Measurements from ENCODE around the gene XPO6.
"Not testable (repeated sequence)": the region's sequence is repeated elsewhere in the genome, so short reads cannot be mapped to it uniquely, and the experiment has no call there.

XPO6 gene

GRCh38 chr16:28149011-28149888 lies 62.5 kb downstream of the XPO6 start:
- FAIRE-seq, result no peak

- no peak for FAIRE-seq
These were observed 65.2 kb downstream of the XPO6 start for GRCh38 chr16:28146536-28146935.

GRCh38 chr16:28145796-28146195 lies 66.0 kb downstream of the XPO6 start:
- FAIRE-seq, result no peak

GRCh38 chr16:28140788-28141618 lies 70.8 kb downstream of the XPO6 start:
- no peak for FAIRE-seq

- no peak for FAIRE-seq
These were observed 72.2 kb downstream of the XPO6 start for GRCh38 chr16:28139530-28139929.

GRCh38 chr16:28136751-28137434 lies 74.9 kb downstream of the XPO6 start:
- FAIRE-seq, result no peak

GRCh38 chr16:28133666-28134065 lies 78.1 kb downstream of the XPO6 start:
- FAIRE-seq, result no peak

- no peak for FAIRE-seq
These were observed 79.9 kb downstream of the XPO6 start for GRCh38 chr16:28131743-28132393.

- FAIRE-seq, result no peak
These were observed 80.6 kb downstream of the XPO6 start for GRCh38 chr16:28131181-28131580.

- no peak for FAIRE-seq
These were observed 81.4 kb downstream of the XPO6 start for GRCh38 chr16:28130099-28131088.

GRCh38 chr16:28126684-28127620 lies 84.8 kb downstream of the XPO6 start:
- FAIRE-seq, result no peak

GRCh38 chr16:28125592-28125991 lies 86.2 kb downstream of the XPO6 start:
- FAIRE-seq, result no peak

- no peak for FAIRE-seq
These were observed 90.2 kb downstream of the XPO6 start for GRCh38 chr16:28121527-28121926.

GRCh38 chr16:28120754-28121153 lies 91.0 kb downstream of the XPO6 start:
- FAIRE-seq, result no peak

GRCh38 chr16:28118637-28119036 lies 93.1 kb downstream of the XPO6 start:
- FAIRE-seq, result no peak

- no peak for FAIRE-seq
These were observed 94.6 kb downstream of the XPO6 start for GRCh38 chr16:28117168-28117565.

- not testable (repeated sequence) for FAIRE-seq
These were observed 95.9 kb downstream of the XPO6 start for GRCh38 chr16:28115866-28116265.

- FAIRE-seq, result no peak
These were observed 98.9 kb downstream of the XPO6 start for GRCh38 chr16:28112908-28113307.

- FAIRE-seq, result no peak
These were observed 100.8 kb downstream of the XPO6 start for GRCh38 chr16:28110977-28111376.

- FAIRE-seq, result no peak
These were observed 101.3 kb downstream of the XPO6 start for GRCh38 chr16:28110479-28110878.
